Progenitor cell of endocrine pancreas (in vitro differentiated cells): ENCODE data around the gene CFAP410. TPM values are rescaled to one million over a fixed set of nuclear protein-coding genes. Genes with fewer than 3 reads are reported as not detected.
"Not testable (repeated sequence)": the region's sequence is repeated elsewhere in the genome, so short reads cannot be mapped to it uniquely, and the experiment has no call there.

ENCODE experiments used
- DNase-seq: peaks from one replicate; pipeline ENCODE4 v3.0.0; 2021; ENCODE audit warnings: low spot score; ENCODE audit not compliant: unreplicated experiment
- H3K27ac Mint-ChIP-seq: 2 replicates; pipeline ENCODE4 v1.8.0; 2021; ENCODE audit warnings: mild to moderate bottlenecking, moderate library complexity, mixed read lengths
- H3K27me3 Mint-ChIP-seq: 2 replicates; pipeline ENCODE4 v1.8.0; 2021; ENCODE audit warnings: mixed read lengths
- H3K36me3 Mint-ChIP-seq: 2 replicates; pipeline ENCODE4 v1.8.0; 2022; ENCODE audit warnings: mixed read lengths; ENCODE audit not compliant: insufficient read depth
- H3K4me1 Mint-ChIP-seq: 2 replicates; pipeline ENCODE4 v1.8.0; 2021; ENCODE audit warnings: low read depth, mixed read lengths
- H3K4me3 Mint-ChIP-seq: 2 replicates; pipeline ENCODE4 v1.8.0; 2021; ENCODE audit warnings: low read depth, mild to moderate bottlenecking, moderate library complexity, mixed read lengths
- H3K9me3 Mint-ChIP-seq: 2 replicates; pipeline ENCODE4 v1.8.0; 2021; ENCODE audit warnings: low read depth, mixed read lengths
- CTCF ChIP-seq: fragments of 200-600 bp; sonication (generic); IDR thresholded peaks from one replicate; pipeline ENCODE4 v1.5.0; 2021; ENCODE audit warnings: antibody characterized with exemption, mild to moderate bottlenecking; ENCODE audit not compliant: unreplicated experiment
- total RNA-seq: library from RNA; stranded (reverse); gene quantifications from 2 replicates; pipeline ENCODE4 v1.2.1, GENCODE V29; 2021

The CFAP410 gene
- total RNA-seq, 1 donor from 2014 or later, result 32.4 TPM

- H3K27ac Mint-ChIP-seq, result no peak overlapping the region
- no peak for DNase-seq
- no peaks in the 10 kb centered on the region for H3K4me1 Mint-ChIP-seq
- peaks cover 15% of the 10 kb centered on the region for H3K27me3 Mint-ChIP-seq
- H3K9me3 Mint-ChIP-seq, result no peaks in the 10 kb centered on the region
- no peak for TF ChIP-seq CTCF
- no peaks in the 10 kb centered on the region for H3K36me3 Mint-ChIP-seq
- no peak overlapping the region for H3K4me3 Mint-ChIP-seq
Observed at GRCh38 chr21:44366586-44367211, 27.5 kb upstream of the CFAP410 start.

DNA sequence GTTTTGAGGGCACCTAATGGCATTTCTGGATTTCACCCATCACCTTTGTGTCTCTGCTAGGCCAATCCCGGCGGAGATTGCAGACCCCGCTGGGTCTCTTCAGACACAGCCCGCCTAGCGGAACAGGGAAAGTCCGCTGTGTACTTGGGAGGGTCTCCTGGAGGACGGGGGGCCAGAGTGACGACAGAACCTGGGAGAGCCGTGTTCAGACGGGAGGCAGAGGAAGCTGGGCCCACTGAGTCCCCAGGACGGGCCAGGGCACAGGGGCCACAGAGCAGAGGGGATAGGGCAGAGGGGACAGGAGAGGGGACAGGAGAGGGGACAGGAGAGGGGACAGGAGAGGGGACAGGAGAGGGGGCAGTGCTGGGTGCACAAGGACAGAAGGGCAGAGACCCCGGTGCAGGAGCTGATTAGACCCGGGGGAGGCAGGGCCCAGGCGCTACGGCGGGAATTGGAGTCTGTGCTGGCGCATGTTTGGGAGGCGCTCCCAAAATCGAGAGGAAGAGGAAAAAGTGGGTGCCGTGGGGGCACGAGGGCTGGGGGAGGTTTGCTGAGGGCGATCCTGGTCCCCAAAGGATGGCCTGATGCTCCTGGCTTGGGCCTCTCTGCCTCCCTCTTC lies 26.9 kb upstream of the CFAP410 start:
- TF ChIP-seq CTCF, result no peak
- Mint-ChIP-seq H3K27ac (no peak overlapping the region), H3K36me3 (no peaks in the 10 kb centered on the region), H3K27me3 (peaks cover 12% of the 10 kb centered on the region), H3K9me3 (no peaks in the 10 kb centered on the region), H3K4me1 (no peaks in the 10 kb centered on the region), H3K4me3 (no peak overlapping the region)
- DNase-seq, result no peak

DNA sequence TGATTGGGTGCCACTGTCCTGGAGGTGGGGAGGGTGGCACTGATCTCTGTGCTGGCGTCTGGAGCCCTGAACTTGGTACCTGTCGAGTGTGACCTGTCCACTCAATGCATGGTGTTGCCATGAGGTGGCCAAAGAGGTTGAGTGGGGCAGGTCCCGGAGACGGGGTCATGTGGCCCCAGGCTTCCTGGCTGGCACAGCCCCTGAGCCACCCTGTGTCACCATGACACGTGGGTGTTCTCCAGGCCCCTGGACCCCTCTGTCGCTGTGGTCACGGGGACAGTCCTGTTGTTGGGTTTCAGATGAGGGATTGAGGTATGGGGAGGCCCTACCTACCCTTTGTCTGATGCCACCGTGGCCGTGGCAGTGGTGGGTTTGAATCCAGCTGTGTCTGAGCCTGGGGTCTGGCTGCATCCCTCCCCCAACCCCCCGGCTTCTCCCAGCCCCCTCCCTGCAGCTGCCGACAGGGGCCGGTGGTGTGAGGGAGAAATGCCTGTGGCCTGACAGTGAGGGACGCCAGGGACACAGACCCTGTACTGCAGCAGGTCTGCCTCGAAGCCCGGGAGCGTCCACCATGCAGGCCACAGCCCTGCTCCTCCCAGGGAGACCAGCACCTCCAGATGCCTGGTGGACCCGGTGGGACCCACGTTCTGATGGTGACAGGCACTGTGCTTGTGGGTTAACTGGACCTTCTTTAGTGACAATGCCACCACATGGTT lies 26.2 kb upstream of the CFAP410 start:
- no peaks in the 10 kb centered on the region for H3K4me1 Mint-ChIP-seq
- no peaks in the 10 kb centered on the region for H3K9me3 Mint-ChIP-seq
- TF ChIP-seq CTCF, result no peak
- DNase-seq, result no peak
- peaks cover 8% of the 10 kb centered on the region for H3K27me3 Mint-ChIP-seq
- H3K4me3 Mint-ChIP-seq, result no peak overlapping the region
- H3K27ac Mint-ChIP-seq, result no peak overlapping the region
- no peaks in the 10 kb centered on the region for H3K36me3 Mint-ChIP-seq

DNA sequence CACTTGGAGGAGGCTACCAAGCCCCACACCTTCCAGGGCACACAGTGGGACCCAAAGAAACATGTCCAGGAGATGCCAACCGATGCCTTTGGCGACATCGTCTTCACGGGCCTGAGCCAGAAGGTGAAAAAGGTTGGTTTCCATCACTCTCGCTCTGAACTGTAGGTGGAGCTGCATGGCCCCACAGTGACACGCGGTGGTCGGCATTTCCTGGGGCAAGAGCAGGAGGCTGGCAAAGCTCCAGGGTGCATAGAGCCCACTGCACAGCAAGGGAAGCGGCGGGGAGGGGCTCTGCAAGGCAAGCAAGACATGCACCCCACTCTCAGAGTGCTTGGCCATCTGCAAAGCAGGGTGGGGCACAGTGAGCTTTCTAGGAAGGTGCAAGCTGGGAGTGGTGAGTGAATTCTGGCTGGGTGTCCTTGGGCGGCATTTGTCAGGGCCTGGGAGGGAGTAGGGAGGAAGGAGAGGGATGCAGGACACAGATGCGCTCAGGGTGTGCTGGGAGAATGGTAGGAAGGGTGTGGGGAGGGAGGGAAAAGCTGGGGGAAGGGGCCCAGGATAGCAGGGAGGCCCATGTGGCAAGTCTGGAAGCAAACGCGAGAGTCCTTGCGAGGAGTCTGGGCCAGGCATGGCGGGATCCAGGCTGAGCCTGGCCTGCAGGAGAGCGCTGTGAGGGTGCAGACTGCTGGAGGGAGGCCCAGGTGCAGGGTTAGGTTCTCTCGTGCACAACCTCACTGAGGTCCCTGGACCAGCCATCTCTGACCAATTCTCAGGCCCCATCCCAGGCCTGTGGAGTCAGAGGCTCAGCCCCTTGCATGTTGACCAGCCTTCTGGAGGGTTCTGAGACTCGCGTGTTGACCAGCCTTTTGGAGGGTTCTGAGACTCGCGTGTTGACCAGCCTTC lies 25.2 kb upstream of the CFAP410 start:
- Mint-ChIP-seq H3K27me3 (peaks cover 8% of the 10 kb centered on the region), H3K36me3 (no peaks in the 10 kb centered on the region), H3K4me3 (no peak overlapping the region), H3K4me1 (no peaks in the 10 kb centered on the region), H3K9me3 (no peaks in the 10 kb centered on the region), H3K27ac (no peak overlapping the region)
- no peak for TF ChIP-seq CTCF
- no peak for DNase-seq

DNA sequence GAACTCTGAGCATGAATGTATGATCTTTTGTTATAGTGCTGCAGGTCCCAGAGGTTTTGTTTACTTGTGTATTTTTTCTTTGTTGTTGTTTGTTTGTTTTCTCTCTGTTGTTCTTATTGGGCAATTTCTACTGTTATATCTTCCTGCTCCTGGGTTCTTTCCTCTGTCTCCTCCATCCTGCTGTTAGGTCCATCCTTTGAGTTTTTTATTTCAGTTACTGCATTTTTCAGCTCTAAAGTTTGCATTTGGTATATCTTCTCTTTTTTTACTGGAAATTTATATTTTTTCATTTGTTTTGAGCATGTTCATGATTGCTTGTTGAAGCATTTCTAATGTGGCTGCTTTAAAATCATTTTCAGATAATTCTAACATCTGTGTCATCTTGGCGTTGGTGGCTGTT lies 24.1 kb upstream of the CFAP410 start:
- Mint-ChIP-seq H3K4me3 (no peak overlapping the region), H3K27ac (no peak overlapping the region), H3K9me3 (no peaks in the 10 kb centered on the region), H3K36me3 (no peaks in the 10 kb centered on the region), H3K27me3 (peaks cover 8% of the 10 kb centered on the region), H3K4me1 (no peaks in the 10 kb centered on the region)
- no peak for DNase-seq
- no peak for TF ChIP-seq CTCF

DNA sequence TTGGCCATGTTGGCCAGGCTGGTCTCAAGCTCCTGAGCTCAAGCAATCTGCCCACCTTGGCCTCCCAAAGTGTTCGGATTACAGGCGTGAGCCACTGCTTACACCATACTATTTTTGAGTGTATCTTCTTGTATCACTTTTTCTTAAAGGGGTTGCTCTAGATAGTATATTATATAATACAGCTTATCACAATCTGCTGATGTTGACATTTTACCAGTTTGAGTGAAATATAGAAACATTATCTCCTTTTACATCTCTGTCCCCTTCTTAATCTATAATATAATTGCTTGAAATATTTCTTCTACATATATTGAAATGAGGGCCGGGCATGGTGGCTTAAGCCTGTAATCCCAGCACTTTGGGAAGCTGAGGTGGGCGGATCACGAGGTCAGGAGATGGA lies 22.7 kb upstream of the CFAP410 start:
- not testable (repeated sequence) for H3K4me3 Mint-ChIP-seq

More for the DNA sequence above, 22.7 kb upstream of the CFAP410 start:
- H3K4me1 Mint-ChIP-seq, H3K27me3 Mint-ChIP-seq, DNase-seq, H3K27ac Mint-ChIP-seq, H3K9me3 Mint-ChIP-seq, H3K36me3 Mint-ChIP-seq: not testable (repeated sequence)
